GM21528 (cell line): ENCODE results near the gene NCEH1.

Source experiments
- ATAC-seq: cut with Tn5 transposase; IDR thresholded peaks from one replicate; pipeline ENCODE4 v1.9.1; 2021; ENCODE audit warnings: mild to moderate bottlenecking, moderate library complexity; ENCODE audit not compliant: unreplicated experiment, low FRiP score

The NCEH1 gene

DNA sequence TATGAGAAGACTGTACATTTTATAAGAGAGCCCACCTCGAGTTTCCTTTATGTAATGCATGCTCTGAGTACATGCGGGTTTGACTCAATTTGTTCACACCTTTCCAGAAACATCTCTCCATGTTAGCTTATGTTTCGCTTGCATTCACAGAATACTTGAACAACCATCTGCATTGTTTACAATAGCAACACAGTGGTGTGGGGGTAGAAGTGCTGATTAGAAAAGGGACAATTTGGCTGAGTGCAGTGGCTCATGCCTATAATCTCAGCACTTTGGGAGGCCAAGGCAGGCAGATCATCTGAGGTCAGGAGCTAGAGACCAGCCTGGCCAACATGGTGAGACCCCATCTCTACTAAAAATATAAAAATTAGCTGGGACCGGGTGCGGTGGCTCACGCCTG, 60.9 kb downstream of the NCEH1 start:
- no peak for ATAC-seq

DNA sequence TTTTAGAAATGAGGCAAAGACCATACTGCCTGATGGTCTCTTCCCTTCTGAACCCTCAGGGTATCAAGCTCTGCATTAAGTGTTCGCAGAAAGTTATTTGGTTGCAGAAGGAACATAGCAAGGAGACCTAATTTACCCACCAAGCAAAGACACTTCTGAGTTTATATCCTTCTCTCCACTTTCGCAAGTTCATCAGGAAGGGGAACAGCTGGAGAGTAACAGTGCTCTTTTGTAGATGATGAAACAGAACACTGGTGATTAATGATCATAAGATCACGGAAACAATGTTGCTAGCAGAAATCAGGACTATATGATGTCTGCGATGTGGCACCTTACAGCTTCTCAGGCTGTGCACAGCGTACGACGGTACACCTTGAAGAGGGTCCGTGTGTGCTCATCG, 62.1 kb downstream of the NCEH1 start:
- ATAC-seq, result no peak

DNA sequence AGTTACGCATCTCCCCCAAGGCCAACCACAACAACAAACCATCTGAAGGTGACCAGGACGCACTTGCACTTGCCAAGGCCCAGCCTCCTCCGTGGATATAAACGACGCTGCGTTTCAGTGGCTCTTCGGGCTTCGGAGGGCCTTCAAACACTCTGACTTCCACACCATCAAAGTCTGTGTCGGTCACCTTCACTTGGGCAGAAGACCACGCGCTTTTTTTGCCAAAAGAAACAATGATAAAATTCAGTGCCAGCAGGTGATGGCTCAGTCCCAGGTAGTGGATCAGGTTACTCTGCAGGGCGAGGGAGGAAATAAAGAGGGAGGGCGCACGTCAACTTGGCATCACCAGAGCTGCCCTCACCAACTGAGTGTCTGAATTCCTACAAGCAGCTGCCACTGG, 63.0 kb downstream of the NCEH1 start:
- no peak for ATAC-seq

DNA sequence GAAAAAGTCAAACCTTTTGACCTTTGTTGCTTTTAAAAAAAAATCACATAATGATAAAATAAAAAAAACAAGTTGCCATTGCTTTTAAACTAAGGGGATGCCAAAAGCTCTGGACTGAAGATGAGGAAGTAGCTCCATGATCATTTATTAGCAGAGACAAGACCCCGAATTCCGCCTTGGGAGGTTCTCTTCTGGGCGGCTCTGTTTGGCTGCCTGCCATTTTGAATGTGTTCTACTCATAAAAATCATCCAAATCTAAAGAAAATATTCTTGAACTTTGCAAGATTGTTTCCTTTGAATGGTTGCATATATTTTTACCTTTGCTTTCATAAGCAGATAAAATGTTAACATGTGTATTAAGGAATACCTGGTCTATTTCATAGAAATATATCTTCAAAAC, 63.8 kb downstream of the NCEH1 start:
- ATAC-seq, result no peak

DNA sequence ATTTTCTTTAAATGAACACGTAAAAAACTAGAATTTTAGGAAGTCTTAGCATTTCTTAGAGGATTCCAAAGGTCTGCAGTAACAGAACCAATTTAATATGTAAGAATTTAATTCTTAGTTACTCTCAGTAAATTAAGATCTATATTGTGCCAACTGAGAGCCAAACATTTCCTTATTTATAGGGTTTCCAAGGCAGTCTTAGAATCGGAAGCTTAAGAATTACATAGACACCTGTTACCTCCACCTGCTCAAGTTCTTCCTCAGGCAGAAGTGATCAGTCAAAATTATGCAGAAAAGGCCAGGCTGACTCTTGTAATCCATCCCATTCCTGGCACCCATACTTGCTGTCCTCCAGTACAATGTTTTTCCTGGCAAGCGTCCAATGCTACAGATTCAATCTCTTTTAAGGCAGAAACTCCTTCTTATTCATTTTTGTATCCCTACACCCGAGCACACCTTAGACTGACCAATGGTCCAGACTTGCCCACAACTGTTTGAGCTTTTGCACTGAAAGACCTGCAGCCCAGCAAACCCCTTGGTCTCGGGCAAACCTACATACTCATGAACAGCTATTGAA, 64.3 kb downstream of the NCEH1 start:
- no peak for ATAC-seq

DNA sequence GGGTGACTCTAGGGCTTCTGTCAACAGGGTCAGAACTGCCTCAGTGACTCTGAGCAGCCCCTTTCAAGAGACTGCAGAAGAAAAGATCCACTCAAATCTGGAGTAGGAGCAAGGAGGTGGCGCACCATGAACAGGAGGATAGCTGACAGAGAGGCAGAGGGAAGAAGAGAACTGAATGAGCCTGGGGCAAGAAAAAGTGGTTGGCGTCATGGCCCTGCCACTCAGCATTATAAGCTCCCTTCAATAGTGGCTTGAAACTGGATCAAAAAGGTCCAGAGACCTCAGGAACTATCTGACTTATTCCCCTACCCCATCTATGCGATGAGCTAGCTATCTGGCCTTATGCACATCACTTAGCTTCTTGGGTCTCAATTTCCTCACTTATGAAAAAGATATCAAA, 66.6 kb downstream of the NCEH1 start:
- no peak for ATAC-seq

DNA sequence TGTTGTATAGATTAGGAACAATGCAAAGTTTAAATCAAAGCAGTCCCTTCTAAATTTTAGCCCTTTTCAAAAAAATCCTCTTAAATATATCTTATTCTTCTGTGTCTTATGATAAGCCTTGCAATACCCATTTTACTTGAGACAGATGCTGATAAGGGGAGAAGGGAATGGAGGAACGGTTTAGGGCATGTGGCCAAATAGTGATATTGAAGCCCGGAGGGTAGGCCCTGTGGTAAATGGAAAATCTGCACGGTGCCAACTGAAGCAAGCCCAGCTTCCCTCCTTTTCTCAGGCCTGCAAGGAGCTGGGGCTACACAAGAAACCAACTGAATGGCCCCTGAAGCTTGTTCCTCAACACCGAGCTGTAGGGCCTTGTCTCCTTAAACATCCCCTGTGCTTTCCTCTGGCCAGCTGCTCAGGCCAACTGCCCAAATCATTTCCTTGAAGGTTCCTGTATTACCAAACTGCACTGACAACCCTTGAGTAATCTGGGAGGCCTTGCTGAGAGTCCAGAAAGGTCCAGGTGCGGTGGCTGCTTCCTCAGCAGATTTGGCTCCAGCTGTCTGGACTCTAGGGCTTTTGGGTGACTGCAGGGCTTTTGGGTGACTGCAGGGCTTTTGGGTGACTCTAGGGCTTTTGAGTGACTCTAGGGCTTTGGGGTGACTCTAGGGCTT, 67.2 kb downstream of the NCEH1 start:
- no peak for ATAC-seq

DNA sequence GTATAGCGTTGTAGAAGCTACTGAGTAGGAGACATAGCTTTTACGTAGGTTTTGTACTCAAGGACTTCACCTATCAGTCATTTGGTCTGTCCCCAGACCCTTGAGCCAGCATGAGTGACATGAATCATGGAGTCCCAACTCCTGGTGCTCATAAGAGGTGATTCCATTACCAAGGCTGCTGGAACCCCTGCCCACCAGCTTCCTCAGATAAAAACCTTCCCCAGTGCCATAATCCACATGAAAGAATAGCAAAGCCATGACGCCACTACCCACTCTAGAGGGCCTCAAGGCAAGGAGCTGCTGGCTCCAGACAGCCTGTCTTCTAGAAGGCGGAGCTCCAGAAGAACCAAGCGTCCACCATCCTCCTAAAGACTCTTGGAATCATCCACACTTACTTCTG, 69.6 kb downstream of the NCEH1 start:
- ATAC-seq, result no peak

DNA sequence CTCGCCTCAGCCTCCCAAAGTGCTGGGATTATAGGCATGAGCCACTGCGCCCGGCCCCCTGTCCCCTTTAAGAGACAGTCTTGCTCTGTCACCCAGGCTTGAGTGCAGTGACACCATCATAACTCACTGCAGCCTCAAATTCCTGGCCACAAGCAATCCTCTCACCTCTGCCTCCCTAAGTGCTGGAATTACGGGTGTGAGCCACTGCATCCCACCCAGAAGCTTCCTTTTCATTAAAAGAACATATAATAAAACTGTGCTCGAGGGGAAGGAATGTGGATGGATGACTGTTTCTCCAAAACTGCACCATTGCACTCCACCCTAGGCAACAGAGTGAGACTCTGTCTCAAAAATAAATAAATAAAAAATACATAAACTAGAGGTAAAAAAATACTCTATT, 70.1 kb downstream of the NCEH1 start:
- ATAC-seq, result no peak

DNA sequence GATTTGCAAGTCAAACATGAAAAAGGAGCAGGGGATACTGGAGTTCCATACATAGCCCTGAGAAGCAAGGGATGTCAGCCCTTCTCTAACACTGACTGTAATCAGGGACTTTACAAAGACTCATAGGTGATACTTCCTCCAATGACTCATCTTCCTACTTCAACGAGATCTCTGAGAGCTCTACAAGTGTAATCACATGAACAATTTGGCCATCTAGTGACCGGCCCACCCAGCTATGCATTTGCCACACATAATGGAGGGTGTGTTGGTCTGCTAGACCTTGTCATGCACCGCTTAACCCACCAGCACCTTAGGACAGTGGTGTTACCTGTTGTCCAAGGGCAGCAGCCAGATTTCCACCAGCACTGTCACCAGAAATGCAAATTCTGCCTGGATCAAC, 75.3 kb downstream of the NCEH1 start:
- ATAC-seq, result peak; percentile 72

DNA sequence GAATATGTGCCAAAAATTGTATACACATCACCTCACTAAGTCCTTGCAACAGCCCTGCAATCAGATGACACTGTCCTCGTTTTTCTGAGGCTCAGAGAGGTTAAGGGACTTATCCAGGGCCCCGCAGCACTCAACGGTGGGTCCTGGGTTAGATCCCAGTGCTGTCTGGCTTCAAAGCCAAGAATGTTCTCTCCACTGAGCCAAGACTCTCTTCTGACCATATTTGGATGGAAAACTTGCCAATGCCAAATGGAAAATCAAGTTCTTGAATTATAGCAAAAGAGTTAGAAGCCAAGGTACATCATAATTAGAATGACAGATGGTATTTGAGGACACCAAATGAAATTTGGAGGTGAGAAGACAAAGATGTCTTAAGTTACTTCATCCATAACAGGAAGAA, 75.9 kb downstream of the NCEH1 start:
- no peak for ATAC-seq

DNA sequence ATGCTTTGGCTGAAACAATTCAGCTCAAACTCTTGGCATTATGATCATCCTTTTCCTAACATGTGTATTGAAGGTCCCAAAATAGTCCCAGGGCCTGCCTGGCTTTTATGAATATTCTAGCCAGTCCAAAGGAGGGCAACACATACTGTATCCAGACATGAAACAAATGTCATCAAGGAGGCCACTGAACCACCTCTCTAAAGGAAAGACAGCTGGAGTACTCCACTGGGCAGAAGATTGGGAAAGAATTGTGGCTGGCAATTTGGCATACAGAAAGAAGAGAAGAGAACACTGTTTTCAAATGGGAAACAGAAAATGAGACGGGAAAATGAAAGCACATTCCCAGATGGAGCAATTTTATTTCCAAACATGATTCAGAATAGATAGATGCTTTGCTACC, 80.6 kb downstream of the NCEH1 start:
- ATAC-seq, result no peak

DNA sequence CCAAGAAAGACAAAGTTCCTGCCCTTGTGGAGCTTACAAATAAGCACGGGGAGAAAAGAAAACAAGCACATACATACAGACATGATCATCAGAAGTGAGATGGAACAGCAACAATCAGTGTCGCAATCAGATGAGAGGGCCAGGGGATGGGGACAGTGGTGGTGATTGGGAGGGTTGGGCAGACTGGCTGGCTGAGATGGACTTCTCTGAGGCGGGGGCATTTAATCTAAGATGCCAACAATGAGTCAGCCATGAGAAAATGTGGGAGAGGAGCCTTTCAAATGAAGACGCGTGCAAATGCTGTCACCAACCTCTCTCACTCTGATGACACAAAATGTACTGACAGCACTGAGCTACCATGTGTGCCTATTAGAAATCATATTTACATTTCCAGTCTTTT, 81.4 kb downstream of the NCEH1 start:
- ATAC-seq, result no peak

DNA sequence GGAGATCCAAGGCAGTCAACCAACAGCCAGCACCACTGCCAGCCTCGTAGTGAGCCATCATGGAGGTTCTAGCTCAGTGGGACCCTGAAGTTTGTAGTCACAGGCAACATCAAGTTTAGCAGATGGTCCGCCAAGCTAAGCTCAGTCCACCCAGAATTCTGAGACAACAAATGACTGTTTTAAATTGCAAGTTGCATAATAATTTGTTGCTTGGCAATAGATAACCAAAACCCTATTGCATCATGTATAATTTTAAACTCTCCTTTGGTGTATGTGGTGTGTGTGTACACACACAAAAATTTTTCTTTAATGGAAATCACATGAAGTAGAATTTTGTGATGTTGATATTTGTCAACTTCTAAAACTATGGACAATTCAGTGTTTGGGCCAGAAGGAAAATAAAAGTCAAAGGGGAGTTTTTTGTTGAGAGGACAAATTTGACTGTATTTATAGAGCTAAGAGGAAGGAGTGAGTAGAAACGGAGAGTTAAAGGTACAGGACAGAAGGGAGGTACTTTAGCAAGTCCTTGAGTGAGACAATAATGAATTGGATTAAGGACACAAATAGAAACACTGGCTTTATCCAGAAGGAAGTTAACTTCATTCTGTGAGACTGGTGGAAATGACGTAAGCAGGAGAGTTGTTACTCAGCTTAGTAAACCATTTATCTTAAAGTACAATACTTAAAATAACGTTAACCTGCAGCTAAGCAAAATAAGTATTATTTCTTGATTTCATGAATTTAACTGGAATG, 83.6 kb downstream of the NCEH1 start:
- no peak for ATAC-seq

DNA sequence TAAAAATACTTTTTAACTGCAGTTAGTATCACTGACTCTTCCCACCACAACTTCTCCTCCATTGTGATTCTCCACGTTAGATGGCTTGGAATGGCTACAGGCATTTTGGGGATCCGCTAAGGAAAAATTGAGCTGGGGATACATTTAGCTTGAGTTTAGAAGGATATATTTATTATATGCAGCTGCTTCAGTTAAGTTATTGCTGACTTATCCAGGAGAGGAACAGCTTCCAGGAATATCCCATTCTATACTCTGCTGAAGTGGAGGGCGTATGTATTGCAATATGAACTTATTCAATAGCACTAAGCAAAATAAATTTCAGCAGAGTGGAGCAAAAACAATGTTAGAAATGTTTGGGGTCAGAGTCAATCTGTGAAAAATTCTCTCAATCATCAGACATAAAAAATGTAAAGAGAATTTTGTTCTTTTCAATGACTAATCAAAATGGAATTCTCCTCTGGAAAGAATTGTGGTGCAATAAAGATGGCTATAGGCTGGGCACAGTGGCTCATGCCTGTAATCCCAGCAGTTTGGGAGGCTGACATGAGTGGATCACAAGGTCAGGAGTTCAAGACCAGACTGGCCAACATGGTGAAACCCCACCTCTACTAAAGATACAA, 84.7 kb downstream of the NCEH1 start:
- ATAC-seq, result no peak

DNA sequence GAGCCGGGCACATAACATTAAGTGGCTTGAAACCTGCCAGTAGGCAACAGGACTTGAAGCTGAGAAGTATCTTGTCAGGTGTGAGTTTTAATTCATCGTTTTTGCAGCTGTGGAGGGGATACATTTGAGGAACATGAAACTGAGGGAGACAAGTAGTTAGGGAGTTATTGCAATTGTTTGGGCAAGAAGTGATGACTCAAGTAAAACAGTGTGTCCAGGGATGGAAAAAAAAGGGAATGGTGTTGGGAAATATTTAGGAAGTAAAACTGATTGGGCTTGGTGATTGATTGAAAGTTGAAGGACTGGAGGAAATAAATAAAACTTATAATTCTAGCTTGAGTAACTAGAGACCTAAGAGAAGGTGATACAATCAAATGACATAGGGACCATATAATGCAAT, 85.5 kb downstream of the NCEH1 start:
- ATAC-seq, result no peak

DNA sequence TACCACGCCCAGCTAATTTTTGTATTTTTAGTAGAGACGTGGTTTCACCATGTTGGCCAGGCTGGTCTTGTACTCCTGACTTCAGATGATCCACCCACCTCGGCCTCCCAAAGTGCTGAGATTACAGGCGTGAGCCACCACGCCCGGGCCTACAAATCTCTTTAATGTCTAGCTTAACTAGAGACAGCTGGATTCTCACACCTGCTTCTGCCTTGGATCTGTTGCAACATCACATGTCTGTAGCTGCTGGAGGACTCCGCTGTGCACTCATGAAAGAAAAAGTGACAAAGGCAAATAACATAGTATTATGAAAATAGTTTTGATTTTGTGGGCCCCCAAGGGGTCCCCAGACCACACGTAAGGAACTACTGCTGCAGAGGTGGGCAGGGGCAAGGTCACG, 85.9 kb downstream of the NCEH1 start:
- ATAC-seq, result no peak

DNA sequence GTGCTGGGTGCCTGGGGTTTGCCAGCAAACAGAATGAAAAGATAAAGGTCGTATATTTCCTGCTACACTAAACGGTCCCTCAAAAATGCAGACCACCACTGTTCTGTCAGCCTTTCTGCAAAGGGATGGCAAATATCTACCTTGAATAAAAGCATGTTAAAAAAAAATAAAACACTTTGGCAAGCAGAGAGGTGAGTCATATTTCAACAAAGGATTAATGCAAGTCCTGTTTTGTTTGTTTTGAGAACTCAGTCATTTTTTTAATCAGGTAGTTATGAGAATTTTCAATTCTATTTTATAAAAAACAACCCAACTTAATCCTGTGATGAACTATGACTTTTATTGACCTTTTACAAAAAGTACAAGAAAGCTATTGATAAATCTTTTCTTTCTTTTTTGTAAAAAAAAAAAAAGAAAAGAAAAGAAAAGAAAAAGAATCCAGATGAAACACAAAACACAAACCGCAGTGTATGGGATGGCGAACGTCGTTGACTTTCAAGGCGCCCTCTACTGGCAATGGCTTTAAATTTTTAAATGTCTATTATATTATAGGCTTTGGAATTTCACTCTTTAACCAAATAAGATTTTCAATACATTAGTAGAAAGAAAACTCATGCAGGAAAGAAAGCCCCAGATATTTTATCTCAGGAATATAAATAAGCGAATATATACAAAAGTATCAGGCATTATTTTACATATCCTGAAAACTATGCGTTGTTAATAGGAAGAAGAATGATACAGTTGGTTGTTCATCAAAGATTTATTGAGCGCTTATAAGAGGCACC, 87.8 kb downstream of the NCEH1 start:
- ATAC-seq, result no peak

DNA sequence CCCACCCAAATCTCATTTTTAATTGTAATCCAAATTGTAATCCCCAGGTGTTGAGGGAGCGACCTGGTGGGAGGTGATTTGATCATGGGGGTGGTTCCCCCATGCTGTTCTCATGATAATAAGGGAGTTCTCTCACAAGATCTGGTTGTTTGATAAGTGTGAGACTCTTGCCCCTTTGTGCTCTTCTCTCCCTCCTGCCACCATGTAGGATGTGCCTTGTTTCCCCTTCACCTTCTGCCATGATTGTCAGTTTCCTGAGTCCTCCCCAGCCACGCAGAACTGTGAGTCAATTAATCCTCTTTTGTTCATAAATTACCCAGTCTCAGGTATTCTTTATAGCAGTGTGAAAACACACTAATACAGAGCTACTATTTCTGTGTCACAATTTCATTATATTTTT, 88.7 kb downstream of the NCEH1 start:
- no peak for ATAC-seq

DNA sequence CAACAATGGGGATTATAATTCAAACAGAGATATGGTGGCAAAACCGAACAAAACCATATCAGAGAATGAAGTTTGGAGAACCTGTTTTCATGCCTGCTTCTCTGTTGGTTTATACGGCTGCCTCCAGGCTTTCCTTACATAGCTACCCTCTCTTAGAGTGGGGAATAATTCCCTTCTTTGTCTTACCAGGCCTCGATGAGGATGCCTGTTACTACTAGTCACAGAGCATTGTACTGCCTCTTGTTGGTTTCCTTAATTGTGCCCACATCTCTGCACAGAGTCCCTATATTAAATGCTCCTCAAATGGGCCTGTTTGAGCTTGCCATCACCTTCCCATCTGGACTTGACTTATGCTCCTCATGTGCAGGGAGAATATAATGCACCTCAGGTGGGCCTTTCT, 92.9 kb downstream of the NCEH1 start:
- no peak for ATAC-seq
